Measurements from ENCODE around the gene LTO1.

LTO1 gene

GRCh38 chr11:69683764-69684333 lies 8.7 kb upstream of the LTO1 start:
- no peak overlapping the region for H3K27ac ChIP-seq
- peak; percentile 87 for TF ChIP-seq CTCF (conservative IDR thresholded peaks at IDR 0.05)

GRCh38 chr11:69682681-69683326 lies 7.7 kb upstream of the LTO1 start:
- TF ChIP-seq CTCF (conservative IDR thresholded peaks at IDR 0.05) = no peak
- H3K27ac ChIP-seq = no peak overlapping the region

- TF ChIP-seq CTCF (conservative IDR thresholded peaks at IDR 0.05) = no peak
- H3K27ac ChIP-seq = no peak overlapping the region
Measured at GRCh38 chr11:69682221-69682620, 7.1 kb upstream of the LTO1 start.

- no peak overlapping the region for H3K27ac ChIP-seq
- TF ChIP-seq CTCF (conservative IDR thresholded peaks at IDR 0.05) = no peak
Measured at GRCh38 chr11:69680688-69681087, 5.5 kb upstream of the LTO1 start.

GRCh38 chr11:69677749-69678148 lies 2.6 kb upstream of the LTO1 start:
- no peak for TF ChIP-seq CTCF (conservative IDR thresholded peaks at IDR 0.05)
- no peak overlapping the region for H3K27ac ChIP-seq

GRCh38 chr11:69674267-69674885 lies 777 bp downstream of the LTO1 start:
- peak overlapping the region; percentile 87 for H3K27ac ChIP-seq
- TF ChIP-seq CTCF (conservative IDR thresholded peaks at IDR 0.05) = no peak

GRCh38 chr11:69671734-69672465 lies 3.3 kb downstream of the LTO1 start:
- H3K27ac ChIP-seq = no peak overlapping the region

More at GRCh38 chr11:69671734-69672465, 3.3 kb downstream of the LTO1 start:
- no peak for TF ChIP-seq CTCF (conservative IDR thresholded peaks at IDR 0.05)
